Progenitor cell of endocrine pancreas (in vitro differentiated cells): ENCODE data around the gene VEGFB. TPM values are rescaled to one million over a fixed set of nuclear protein-coding genes. Genes with fewer than 3 reads are reported as not detected.

Experiments used
- DNase-seq: peaks from one replicate; pipeline ENCODE4 v3.0.0; 2021; ENCODE audit warnings: low spot score; ENCODE audit not compliant: unreplicated experiment
- H3K27ac Mint-ChIP-seq: 2 replicates; pipeline ENCODE4 v1.8.0; 2021; ENCODE audit warnings: mild to moderate bottlenecking, moderate library complexity, mixed read lengths
- H3K27me3 Mint-ChIP-seq: 2 replicates; pipeline ENCODE4 v1.8.0; 2021; ENCODE audit warnings: mixed read lengths
- H3K36me3 Mint-ChIP-seq: 2 replicates; pipeline ENCODE4 v1.8.0; 2022; ENCODE audit warnings: mixed read lengths; ENCODE audit not compliant: insufficient read depth
- H3K4me1 Mint-ChIP-seq: 2 replicates; pipeline ENCODE4 v1.8.0; 2021; ENCODE audit warnings: low read depth, mixed read lengths
- H3K4me3 Mint-ChIP-seq: 2 replicates; pipeline ENCODE4 v1.8.0; 2021; ENCODE audit warnings: low read depth, mild to moderate bottlenecking, moderate library complexity, mixed read lengths
- H3K9me3 Mint-ChIP-seq: 2 replicates; pipeline ENCODE4 v1.8.0; 2021; ENCODE audit warnings: low read depth, mixed read lengths
- total RNA-seq: library from RNA; stranded (reverse); gene quantifications from 2 replicates; pipeline ENCODE4 v1.2.1, GENCODE V29; 2021
- TF ChIP-seq, protein P1 (sequence below): fragments of 200-600 bp; sonication (generic); IDR thresholded peaks from one replicate; pipeline ENCODE4 v1.5.0; 2021; ENCODE audit warnings: antibody characterized with exemption, mild to moderate bottlenecking; ENCODE audit not compliant: unreplicated experiment

The VEGFB gene
- total RNA-seq, 1 donor from 2014 or later = 68.2 TPM

- no peaks in the 10 kb centered on the region for H3K27me3 Mint-ChIP-seq
- DNase-seq = no peak
- no peaks in the 10 kb centered on the region for H3K9me3 Mint-ChIP-seq
- peaks cover 26% of the 10 kb centered on the region for H3K36me3 Mint-ChIP-seq
- H3K27ac Mint-ChIP-seq = no peak overlapping the region
- TF ChIP-seq, protein P1, sequence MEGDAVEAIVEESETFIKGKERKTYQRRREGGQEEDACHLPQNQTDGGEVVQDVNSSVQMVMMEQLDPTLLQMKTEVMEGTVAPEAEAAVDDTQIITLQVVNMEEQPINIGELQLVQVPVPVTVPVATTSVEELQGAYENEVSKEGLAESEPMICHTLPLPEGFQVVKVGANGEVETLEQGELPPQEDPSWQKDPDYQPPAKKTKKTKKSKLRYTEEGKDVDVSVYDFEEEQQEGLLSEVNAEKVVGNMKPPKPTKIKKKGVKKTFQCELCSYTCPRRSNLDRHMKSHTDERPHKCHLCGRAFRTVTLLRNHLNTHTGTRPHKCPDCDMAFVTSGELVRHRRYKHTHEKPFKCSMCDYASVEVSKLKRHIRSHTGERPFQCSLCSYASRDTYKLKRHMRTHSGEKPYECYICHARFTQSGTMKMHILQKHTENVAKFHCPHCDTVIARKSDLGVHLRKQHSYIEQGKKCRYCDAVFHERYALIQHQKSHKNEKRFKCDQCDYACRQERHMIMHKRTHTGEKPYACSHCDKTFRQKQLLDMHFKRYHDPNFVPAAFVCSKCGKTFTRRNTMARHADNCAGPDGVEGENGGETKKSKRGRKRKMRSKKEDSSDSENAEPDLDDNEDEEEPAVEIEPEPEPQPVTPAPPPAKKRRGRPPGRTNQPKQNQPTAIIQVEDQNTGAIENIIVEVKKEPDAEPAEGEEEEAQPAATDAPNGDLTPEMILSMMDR = no peak
- H3K4me3 Mint-ChIP-seq = no peak overlapping the region
- H3K4me1 Mint-ChIP-seq = no peaks in the 10 kb centered on the region
Observed at GRCh38 chr11:64204080-64204440, 30.3 kb upstream of the VEGFB start.

- Mint-ChIP-seq H3K27me3 (no peaks in the 10 kb centered on the region), H3K4me1 (no peaks in the 10 kb centered on the region), H3K36me3 (peaks cover 26% of the 10 kb centered on the region)
Observed at GRCh38 chr11:64204464-64204989, 29.9 kb upstream of the VEGFB start.

DNA sequence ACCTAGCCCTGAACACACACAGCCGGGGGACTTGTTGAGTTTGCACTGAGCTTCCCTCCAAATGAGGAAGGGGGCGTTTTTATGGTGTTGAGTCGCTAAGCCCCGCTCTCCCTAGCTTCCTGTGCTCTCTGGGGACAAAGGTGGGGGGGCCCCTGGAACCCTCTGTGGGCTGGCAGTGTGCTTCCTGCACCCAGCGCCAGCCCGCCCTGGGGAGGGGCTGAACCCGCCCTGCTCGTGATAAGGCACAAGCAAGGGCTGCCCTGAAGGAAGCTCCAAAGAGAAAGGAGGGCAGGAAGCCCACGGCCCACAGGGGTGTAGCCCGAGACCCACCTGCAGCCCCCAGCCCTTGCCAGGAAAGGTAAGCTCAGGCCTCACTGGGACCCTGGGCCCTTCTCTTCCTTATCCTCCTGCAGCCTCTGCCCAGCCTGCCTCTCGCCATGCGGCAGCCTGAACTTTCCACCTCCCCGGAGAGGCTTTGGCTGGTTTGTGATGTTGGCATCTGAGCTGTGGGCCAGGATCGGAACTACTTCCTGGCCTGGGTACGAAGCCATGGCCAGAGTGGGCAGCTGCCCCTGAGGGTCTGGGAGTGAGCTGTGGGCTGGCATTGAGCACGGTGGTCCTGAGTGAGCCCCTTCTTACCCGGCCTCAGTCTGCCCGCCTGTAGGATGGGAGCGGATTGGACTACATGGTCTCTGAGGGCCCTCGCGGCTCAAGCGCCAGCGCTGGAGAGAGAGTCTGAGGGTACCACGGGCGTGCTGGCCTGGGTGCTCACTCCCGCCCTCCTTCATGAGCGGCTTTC, 27.7 kb upstream of the VEGFB start, which contains the start of gene FERMT3:
FERMT3 (plus strand) TSS at position 265 of the 799 bp plus-strand sequence. CDS start 644 bp downstream, outside the sequence.
- Mint-ChIP-seq H3K27ac (no peak within 1 kb of the TSS), H3K27me3 (no peaks in the 10 kb centered on the region), H3K4me3 (no peak within 1 kb of the TSS), H3K4me1 (no peaks in the 10 kb centered on the region), H3K9me3 (no peaks in the 10 kb centered on the region), H3K36me3 (peaks cover 17% of the 10 kb centered on the region)
- TF ChIP-seq, protein P1 = no peak
- no peak for DNase-seq

More at GRCh38 chr11:64204464-64204989, 29.9 kb upstream of the VEGFB start:
- TF ChIP-seq, protein P1 = peak; percentile 59
- H3K27ac Mint-ChIP-seq = peak overlapping the region; percentile 83
- no peaks in the 10 kb centered on the region for H3K9me3 Mint-ChIP-seq
- no peak for DNase-seq
- H3K4me3 Mint-ChIP-seq = no peak overlapping the region

DNA sequence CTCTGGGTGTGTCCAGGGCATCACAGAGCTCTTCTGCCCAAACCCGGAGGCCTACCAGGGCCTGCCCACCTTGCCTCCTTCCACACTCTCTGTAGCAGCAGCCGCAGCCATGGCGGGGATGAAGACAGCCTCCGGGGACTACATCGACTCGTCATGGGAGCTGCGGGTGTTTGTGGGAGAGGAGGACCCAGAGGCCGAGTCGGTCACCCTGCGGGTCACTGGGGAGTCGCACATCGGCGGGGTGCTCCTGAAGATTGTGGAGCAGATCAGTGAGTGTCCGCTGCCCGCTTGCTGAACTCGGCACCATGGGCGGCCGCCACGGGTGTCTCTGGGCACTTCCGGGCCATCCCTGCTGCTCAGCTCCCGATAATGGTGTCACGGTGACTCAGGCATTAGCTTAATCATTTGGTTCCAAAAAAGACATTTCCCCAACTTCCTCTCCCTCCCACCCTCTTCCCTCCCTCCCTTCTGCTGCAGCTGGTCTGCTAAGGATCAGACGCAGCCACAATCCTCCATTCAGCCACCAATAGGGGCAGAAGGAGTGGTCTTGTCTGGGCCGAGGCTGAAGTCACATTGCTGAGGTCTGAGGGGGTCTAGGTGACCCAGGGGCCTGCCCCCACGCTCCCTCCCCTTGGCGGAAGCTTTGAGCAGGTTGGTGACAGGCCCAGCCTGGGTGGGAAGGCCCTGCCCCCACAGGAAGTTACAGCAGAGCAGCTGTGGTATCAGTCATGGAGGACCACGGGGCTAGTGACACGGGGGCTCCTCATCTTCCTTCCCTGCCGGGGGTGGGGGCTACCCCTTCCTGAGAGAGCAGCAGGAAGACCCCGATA, 26.9 kb upstream of the VEGFB start:
- Mint-ChIP-seq H3K4me1 (no peaks in the 10 kb centered on the region), H3K4me3 (no peak overlapping the region), H3K27me3 (no peaks in the 10 kb centered on the region), H3K27ac (no peak overlapping the region), H3K9me3 (no peaks in the 10 kb centered on the region), H3K36me3 (peaks cover 13% of the 10 kb centered on the region)
- TF ChIP-seq, protein P1 = no peak
- DNase-seq = no peak

- H3K4me3 Mint-ChIP-seq = no peak overlapping the region
- no peaks in the 10 kb centered on the region for H3K27me3 Mint-ChIP-seq
- peaks cover 11% of the 10 kb centered on the region for H3K36me3 Mint-ChIP-seq
- H3K27ac Mint-ChIP-seq = no peak overlapping the region
- no peaks in the 10 kb centered on the region for H3K9me3 Mint-ChIP-seq
- TF ChIP-seq, protein P1 = no peak
- no peaks in the 10 kb centered on the region for H3K4me1 Mint-ChIP-seq
- no peak for DNase-seq
Observed at GRCh38 chr11:64208086-64208795, 26.1 kb upstream of the VEGFB start.
